ENCODE measurements around the gene RABAC1.
"Not testable (repeated sequence)": the region's sequence is repeated elsewhere in the genome, so short reads cannot be mapped to it uniquely, and the experiment has no call there.

RABAC1 gene

GRCh38 chr19:41944336-41944735 lies 14.8 kb downstream of the RABAC1 start:
- no peak for DNase-seq

- DNase-seq: no peak
Measured at GRCh38 chr19:41941410-41942202, 17.5 kb downstream of the RABAC1 start.

DNA sequence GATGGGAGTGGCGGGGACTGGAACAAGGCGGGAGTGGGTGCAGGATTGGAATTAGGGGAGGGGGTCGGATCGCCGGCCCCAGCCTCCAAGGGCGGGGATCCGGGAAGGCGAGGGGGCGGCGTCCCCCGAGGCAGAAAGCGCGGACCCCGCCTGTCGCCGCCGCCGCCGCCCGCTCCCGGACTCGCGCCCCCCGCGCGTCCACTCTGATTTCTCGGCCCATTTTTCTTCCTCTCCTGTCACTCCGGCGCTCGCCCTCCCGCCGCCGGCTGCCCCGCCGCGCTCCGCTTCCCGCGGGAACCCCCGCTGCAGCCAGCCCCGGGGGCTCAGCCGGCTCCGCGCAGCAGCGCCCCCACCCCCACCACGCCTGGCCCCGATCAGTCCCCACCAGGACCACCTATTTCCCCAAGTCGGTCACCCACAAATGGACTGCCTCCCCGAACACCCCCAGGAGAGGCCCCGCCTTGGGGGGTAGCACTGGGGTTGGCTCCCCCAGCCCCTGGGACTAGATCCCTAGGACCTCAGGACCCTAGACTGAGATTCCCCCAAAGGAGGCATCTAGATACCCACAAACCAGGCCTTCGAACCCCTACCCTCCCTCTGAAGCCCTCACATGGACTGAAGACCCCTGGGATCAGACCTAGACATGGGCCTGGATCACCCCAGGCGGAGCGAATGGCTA lies 18.3 kb downstream of the RABAC1 start:
- DNase-seq: no peak

DNA sequence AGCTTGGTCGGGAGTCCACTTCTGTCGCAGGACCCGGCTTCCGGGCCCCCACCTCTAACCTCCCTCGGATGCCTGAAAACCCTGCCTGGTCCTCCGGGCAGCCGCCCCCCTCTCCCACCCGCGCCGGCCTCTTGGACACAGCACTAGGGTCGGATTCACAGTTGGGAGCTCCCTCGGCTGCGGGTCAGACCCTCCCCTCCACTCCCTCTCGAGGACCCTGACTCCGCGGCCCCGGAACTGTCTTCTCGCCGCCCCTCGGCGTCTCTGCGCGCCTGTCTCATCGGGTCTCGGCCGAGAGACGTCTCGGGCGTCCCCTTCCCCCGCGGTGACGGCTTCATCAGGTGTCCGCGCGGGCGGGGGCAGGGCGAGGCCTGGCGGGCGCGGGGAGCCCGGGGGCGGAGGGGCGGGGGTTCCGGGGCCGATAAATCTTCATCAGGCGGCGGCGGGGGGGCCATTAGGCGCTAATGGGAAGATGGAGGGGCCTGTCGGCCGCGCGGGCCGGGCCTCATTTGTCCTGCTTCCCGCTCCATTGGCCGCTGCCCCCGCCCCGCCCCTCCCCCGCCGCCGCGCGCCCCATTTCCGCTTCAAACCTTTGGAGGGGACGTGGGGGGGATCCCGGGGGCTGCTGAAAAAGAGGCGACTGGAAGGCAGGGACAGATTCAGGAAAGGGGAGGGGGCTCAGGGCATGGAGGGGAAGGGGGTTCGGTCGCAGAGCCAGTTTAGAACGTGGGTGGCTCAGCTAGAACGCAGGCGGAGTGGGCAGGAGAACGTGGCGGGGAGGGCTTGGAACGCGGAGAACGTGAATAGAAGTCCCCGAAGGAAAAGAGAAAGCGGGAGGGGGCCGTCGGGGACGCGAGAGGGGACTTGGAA lies 19.0 kb downstream of the RABAC1 start:
- DNase-seq: no peak

DNA sequence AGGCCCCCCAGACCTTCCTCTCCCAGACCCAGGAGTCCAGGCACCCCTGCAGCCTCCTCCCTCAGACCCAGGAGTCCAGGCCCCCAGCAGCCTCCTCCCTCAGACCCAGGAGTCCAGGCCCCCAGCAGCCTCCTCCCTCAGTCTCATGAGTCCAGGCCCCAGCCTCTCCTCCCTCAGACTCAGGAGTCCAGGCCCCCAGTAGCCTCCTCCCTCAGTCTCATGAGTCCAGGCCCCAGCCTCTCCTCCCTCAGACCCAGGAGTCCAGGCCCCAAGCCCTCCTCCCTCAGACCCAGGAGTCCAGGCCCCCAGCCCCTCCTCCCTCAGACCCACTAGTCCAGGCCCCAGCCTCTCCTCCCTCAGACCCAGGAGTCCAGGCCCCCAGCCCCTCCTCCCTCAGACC lies 19.9 kb downstream of the RABAC1 start:
- DNase-seq: not testable (repeated sequence)

DNA sequence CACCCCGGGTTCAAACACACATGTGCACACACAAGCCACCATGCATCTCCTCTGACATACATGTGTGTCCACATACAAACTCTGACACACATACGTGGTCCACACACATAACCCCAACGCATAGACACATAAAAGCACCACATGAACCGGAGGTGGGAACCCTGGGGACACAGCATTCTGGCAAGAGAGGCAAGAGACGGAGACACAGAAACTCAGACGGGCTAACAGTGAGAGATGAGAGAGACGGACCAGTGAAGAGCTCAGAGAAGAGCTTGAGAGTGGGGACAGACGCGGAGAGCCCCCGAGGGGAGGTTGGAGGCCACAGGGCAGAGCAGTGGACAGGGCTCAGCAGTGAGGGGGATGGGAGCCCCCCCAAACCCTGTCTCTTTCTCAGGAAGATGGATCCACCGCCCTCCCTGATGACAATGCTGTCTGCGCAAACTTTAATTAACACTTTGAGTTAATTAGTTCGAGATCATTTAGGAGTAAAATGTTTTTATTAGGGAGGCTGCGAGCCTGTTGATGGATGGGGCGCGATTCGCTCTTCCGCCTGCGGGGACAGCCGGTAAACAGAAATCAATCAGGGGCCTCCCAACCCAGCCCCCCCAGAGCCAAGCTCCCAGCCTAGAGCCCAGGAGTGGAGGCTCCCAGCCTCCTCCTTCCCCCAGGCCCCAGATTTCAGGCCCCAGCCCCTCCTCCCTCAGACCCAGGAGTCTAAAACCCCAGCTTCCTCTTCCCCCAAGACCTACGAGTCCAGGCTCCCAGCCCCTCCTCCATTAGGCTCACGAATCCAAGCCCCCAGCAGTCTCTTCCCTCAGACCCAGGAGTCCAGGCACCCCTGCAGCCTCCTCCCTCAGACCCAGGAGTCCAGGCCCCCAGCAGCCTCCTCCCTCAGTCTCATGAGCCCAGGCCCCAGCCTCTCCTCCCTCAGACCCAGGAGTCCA lies 21.3 kb downstream of the RABAC1 start:
- no peak for DNase-seq

GRCh38 chr19:41936961-41937360 lies 22.2 kb downstream of the RABAC1 start:
- DNase-seq: no peak

DNA sequence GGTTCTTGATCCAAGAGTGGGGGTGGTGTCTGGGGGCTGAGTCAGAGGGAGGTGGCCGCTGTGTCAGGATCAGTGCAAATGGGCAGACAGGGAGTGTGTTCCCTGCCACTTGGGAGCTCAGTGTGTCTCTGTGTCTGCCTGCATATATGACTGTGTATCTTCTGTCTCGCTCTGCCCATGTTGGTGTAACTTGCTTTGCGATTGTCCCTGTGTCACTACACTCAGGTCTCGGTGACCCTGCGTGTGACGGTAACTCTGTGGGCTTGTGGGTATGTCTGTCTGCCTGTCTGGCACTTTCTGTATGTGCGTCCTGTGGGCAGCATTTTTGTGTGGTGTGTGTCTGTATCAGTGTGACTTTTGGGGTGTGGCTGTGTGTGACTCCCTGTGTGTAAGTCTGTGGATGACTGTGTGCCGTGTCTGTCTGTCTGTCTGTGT lies 22.7 kb downstream of the RABAC1 start:
- DNase-seq: no peak

DNA sequence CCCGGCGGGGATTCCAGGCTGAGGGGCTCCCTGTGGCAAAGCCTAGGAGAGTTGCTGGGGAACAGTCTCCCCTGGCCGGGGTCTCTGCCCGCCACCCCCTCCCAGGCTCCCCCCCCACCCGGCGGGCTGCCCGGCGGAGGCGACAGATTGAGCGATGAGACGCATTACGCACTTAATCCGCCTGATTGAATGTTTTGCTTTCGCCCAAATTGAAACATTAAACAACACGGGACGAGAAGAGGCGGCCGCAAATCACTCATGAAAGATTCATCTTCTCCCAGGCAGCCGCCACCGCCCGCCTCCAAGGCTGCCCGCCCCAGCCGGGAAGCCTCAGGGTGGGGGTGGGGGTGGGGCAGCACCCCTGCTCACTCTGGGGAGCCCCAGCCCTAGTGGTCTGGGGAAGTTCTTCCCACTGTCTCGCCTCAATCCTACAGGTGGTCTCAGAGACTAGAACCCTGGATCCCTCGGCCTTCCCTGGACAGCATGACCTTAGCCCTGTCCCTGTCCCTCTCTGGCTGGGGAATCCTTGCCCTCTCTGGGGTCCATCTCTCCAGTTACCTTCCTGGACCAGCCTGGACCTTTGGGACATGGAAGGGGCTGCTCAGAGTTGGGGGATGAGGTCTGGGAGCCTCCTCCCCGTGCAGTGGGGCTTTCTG lies 23.2 kb downstream of the RABAC1 start:
- DNase-seq: no peak

DNA sequence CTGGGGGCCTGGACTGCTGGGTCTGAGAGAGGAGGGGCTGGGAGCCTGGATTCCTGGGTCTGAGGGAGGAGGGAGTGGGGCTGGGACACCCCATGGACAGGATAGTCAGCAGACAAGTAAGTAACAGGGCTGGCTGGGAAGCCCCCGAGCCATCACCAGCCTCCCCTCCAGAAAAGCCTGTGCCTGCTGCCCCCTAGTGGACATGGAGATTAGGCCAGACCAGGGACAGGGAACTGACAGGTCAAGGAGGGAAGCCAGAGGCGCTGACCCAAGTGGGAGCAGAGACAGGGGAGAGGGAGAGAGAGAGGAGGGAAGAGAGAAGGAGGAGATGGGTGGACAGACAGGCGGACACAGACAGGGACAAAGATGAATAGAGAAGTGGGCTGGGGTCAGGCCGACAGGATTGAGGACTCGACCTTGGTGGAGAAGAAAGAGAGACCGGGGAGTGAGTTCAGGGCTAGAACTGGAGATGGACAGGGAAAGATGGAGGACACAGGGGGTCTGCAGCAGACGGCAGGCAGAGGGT lies 24.2 kb downstream of the RABAC1 start:
- DNase-seq: no peak

- DNase-seq: no peak
Measured at GRCh38 chr19:41933693-41934426, 25.3 kb downstream of the RABAC1 start.

GRCh38 chr19:41932720-41933332 lies 26.3 kb downstream of the RABAC1 start:
- no peak for DNase-seq

DNA sequence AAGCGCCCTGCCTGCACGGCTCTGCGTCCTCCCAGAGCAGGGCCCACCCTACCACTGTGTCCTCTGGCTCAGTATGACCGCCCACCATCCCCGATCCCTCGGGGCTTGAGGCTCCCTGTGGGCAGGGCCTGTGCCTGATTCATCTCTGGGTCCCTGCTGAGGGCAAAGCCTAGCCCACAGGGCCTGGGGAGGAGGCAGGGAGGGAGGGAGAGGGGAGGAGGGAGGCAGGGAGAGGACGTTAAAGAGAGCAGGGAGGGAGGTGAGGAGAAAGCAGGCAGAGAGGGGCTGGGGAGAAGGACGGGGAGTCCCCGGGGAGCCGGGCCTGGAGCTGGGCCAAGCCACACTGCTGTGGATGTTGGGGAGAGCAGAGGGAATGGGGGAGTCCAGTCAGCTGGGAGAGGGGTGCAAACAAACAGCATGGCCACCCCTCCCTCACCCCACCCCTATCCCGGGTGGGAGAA lies 26.8 kb downstream of the RABAC1 start:
- no peak for DNase-seq

DNA sequence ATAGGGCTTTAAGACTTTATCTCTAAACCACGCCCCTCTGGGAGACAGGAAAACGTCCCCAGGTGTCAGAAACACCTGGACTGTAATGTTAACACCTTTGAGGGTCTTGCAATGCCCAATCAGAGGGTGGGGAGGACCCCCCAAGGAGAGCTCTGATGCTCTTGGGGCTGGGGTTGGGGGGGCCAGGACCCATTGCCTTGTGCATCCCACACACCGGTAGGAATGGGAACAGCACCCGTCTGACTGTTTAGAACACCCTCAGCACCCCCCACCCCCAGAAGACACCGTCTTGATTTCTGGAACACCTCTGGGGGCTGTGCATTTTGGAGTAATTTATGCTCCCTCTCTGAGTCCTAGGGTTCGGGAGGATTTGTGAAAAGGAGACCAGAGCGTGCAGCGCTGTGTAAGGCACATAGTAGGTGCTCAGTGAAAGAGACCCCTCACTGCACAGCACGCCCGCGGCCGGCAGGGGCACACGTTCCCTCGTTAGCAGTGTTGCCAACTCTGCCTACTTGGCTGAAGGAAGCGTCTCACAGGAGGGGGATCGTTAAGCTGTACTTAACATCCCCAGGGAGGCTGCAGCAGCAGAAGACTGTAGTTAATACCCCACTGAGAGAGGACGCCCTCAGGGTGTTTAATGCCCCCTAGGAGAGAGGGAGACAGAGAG lies 28.1 kb downstream of the RABAC1 start:
- no peak for DNase-seq

GRCh38 chr19:41930322-41930722 lies 28.8 kb downstream of the RABAC1 start:
- DNase-seq: no peak

GRCh38 chr19:41929536-41930071 lies 29.5 kb downstream of the RABAC1 start:
- no peak for DNase-seq

GRCh38 chr19:41928754-41929535 lies 30.2 kb downstream of the RABAC1 start:
- no peak for DNase-seq

DNA sequence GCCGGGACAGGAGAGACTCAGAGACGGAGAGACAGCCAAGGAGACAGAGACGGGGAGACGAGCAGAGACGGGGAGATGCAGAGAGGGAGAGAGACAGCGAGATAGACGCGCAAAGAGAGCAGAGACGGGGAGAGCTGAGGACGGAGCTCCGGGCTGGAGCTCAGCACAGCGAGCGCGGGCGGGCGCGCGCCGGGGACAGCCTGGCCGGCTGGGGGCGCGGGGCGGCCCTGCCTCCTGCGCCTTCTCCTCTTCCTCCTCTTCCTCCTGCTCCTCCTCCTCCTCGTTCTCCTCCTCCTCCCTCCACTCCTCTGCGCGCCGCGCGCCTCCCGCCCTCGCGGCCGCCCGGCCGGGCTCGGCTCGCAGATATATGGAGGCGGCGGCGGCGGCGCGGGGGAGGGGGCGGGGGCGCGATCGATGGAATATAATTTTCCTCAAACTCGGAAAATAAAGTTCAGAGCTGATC lies 30.9 kb downstream of the RABAC1 start, which contains the start of gene ERFL:
Gene ERFL, minus strand, starts transcription at position 229 of the 463 bp plus-strand sequence. CDS start 15,530 bp downstream, outside the sequence.
- DNase-seq: no peak

Measured in NCI-H2029 treated with DMSO at 0.1 percent for 48 hours (cell line).